WI38 (cell line): ENCODE results near the gene PDCD10.

ENCODE experiments used
- H3K4me3 ChIP-seq: 2 replicates; pipeline ENCODE4 v1.5.1; 2011; ENCODE audit warnings: low read depth, mild to moderate bottlenecking, control low read depth, low read length
- CTCF ChIP-seq: IDR thresholded peaks from 2 replicates; pipeline ENCODE4 v1.5.1; 2012; ENCODE audit warnings: low read depth, mild to moderate bottlenecking, control low read depth, low read length

PDCD10 gene

GRCh38 chr3:167691366-167691765, 43.3 kb downstream of the PDCD10 start:
- no peak for TF ChIP-seq CTCF
- H3K4me3 ChIP-seq = no peak overlapping the region

GRCh38 chr3:167684388-167684993, 50.2 kb downstream of the PDCD10 start:
- peak; percentile 49; the same call in 1 of the 2 replicates for TF ChIP-seq CTCF
- H3K4me3 ChIP-seq = no peak overlapping the region

- no peak for TF ChIP-seq CTCF
Measured at GRCh38 chr3:167679526-167679925, 55.2 kb downstream of the PDCD10 start.

GRCh38 chr3:167675848-167676247, 58.8 kb downstream of the PDCD10 start:
- H3K4me3 ChIP-seq = no peak overlapping the region
- TF ChIP-seq CTCF = no peak

More at GRCh38 chr3:167679526-167679925, 55.2 kb downstream of the PDCD10 start:
- H3K4me3 ChIP-seq = no peak overlapping the region

- H3K4me3 ChIP-seq = no peak overlapping the region
- no peak for TF ChIP-seq CTCF
Measured at GRCh38 chr3:167673221-167673620, 61.5 kb downstream of the PDCD10 start.

- no peak overlapping the region for H3K4me3 ChIP-seq
- TF ChIP-seq CTCF = no peak
Measured at GRCh38 chr3:167671878-167672427, 62.7 kb downstream of the PDCD10 start.

- no peak overlapping the region for H3K4me3 ChIP-seq
- no peak for TF ChIP-seq CTCF
Measured at GRCh38 chr3:167669699-167670098, 65.0 kb downstream of the PDCD10 start.
